Epithelial cell of proximal tubule (primary cell): ENCODE results near the gene LIMCH1. TPM values are rescaled to one million over a fixed set of nuclear protein-coding genes. Genes with fewer than 3 reads are reported as not detected.
A peak's percentile ranks its signal among the peaks of the same experiment; 100 is the strongest.
"Not testable (repeated sequence)": the region's sequence is repeated elsewhere in the genome, so short reads cannot be mapped to it uniquely, and the experiment has no call there.

Experiments
- DNase-seq: peaks from one replicate; pipeline ENCODE4 v3.0.0-alpha.2; 2011; ENCODE audit warnings: low read depth
- H3K4me3 ChIP-seq: 2 replicates; pipeline ENCODE4 v1.5.1; 2011; ENCODE audit warnings: low read depth, mild to moderate bottlenecking, low read length
- total RNA-seq: library from RNA; depleted of rRNA; stranded (reverse); fragments of >200 nt; gene quantifications from 2 replicates; pipeline ENCODE4 v1.2.3, GENCODE V29; 2015
- TF ChIP-seq, protein P1 (sequence below): conservative IDR thresholded peaks from 2 replicates; pipeline ENCODE4 v1.5.1; 2012; ENCODE audit warnings: low read depth, mild to moderate bottlenecking, low read length

The LIMCH1 gene
- total RNA-seq, 1 donor from 2014 or later = 15.5 TPM

DNA sequence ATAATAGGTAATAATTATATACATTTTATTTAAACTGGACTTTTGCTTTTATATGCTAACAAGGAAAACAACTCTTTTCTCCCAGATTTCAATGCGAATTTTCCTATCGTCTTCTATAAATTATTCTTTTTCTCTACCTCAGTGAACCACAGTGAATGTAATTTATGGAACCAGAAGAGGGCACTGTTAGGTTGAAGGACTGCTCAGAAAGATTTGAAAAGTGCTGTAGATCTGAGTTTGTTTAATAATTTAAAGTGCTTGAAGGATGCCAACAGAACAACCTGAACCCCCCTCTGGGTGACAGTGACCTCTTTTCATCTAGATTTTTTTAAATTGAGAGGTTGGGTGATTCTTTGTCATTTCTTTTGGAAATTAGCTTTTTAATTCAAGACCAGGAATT lies 155.7 kb downstream of the LIMCH1 start:
- no peak for DNase-seq
- H3K4me3 ChIP-seq = no peak overlapping the region
- TF ChIP-seq, protein P1, sequence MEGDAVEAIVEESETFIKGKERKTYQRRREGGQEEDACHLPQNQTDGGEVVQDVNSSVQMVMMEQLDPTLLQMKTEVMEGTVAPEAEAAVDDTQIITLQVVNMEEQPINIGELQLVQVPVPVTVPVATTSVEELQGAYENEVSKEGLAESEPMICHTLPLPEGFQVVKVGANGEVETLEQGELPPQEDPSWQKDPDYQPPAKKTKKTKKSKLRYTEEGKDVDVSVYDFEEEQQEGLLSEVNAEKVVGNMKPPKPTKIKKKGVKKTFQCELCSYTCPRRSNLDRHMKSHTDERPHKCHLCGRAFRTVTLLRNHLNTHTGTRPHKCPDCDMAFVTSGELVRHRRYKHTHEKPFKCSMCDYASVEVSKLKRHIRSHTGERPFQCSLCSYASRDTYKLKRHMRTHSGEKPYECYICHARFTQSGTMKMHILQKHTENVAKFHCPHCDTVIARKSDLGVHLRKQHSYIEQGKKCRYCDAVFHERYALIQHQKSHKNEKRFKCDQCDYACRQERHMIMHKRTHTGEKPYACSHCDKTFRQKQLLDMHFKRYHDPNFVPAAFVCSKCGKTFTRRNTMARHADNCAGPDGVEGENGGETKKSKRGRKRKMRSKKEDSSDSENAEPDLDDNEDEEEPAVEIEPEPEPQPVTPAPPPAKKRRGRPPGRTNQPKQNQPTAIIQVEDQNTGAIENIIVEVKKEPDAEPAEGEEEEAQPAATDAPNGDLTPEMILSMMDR = peak; percentile 66

DNA sequence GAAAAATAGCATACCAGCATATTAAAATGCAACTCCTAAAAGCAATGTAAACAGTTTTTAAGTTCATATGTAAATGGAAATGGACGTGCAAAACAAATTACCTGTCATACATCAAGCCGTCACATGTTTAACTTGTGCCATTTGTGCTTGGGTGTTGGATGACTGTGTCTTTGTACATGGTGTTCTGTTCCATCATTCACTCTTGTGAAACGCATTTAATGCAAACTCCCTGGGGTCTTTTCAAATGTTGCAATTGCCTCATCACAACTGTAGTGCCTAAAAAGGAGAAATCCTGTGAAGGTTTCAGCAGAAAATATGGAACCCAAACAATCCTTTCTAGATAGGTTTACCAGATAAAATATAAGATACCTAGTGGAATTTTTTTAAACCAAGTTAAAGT lies 158.2 kb downstream of the LIMCH1 start:
- TF ChIP-seq, protein P1 = no peak
- no peak overlapping the region for H3K4me3 ChIP-seq
- DNase-seq = no peak

DNA sequence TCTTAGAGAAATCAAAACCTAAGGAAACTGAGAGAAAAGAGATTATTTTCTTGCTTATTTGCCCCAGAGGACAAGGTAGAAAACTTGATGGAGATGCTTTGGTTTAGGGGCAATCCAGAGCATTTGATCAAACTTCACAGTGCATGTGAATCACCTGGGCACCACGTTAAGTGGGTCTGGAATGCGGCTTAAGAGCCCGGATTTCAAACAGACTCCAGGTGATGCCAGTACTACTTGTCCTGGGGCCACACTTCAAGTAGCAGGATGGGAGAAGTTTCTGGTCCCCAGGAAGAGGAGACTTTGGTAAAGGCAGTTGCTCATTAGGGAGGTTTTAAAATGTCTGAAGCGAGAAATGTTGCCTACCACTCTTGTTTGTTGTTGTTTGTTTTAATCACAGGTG lies 158.8 kb downstream of the LIMCH1 start:
- H3K4me3 ChIP-seq = no peak overlapping the region
- TF ChIP-seq, protein P1 = no peak
- no peak for DNase-seq

DNA sequence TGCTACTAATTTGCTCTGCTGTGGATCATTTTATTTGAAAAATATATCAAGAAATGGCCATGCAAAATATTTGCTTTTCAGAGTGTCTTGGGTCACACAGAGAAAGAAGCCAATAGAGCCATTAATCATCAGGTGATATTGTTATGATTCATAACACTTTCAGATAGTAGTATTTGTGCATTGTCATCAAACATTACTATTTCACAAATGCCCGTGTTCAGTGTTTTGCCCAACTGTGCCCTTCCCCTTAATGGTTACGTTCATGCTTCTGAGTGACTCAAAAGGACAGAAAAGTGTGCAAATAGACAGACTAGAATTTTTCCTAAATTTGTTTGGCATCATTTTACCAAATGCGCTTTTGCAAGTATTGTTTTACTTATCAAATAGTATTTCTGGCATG lies 164.0 kb downstream of the LIMCH1 start:
- no peak for DNase-seq
- H3K4me3 ChIP-seq = no peak overlapping the region
- TF ChIP-seq, protein P1 = no peak

DNA sequence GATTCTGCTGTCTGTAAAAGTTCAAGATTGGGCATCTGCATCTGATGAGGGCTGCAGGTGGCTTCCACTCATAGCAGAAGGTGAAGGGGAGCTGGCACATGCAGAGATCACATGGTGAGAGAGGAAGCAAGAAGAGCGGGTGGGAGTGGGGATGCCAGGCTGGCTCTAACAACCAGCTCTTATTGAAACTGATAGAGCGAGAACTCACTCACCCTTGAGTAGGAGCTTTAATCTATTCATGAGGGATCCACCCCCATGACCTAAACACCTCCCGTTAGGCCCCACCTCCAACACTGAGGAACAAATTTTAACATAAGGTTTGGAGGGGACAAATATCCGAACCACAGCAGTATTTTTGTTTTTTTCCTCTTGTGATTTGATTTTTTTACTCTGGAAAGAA lies 164.8 kb downstream of the LIMCH1 start:
- TF ChIP-seq, protein P1 = no peak
- no peak for DNase-seq
- H3K4me3 ChIP-seq = no peak overlapping the region

DNA sequence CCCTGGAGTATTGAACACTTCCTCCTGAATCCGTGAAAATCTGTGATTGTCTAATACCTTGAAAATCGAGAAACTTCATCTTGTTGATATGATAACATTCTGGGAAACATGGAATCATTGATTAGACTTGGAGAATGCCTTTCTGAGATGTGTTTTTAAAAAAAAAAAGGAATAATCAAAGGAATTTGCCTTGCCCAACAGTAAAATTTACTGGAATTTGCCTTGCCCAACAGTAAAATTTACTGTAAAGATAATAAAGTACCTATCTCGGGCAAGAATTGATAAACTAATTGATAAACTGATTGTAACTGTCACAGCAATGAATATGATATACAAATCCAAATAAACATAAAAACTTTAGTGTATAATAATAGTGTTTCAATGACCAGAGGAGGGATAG lies 165.8 kb downstream of the LIMCH1 start:
- TF ChIP-seq, protein P1 = no peak
- H3K4me3 ChIP-seq = no peak overlapping the region
- DNase-seq = no peak

DNA sequence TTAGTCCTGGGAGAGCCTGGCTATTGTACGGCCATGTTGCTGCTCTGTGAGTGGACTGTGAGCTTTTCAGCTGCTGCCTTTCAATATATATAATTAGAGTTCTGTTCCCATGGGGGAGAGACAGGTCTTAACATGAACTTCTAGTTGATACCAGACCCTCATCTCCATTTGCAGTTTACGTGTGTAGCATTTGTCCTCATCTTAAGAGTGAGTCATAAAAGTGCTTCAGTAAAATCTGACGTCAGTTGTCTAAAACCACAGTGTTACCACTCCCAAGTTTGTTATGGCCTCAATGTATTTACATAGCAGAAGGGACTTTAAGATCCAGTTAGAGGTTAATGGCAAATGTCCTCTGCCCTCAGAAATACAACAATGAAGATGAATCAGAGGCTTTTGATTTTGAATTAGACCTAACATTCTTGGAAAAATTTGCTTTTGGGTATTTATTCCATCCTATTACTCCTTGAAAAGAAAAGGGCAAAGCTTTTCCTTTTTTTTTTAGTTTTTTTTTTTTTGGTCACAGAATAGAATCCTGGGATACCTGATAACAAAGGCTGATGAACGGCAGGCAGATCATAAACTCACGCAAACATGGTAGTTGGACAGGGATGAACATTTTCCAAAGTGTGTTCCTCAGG lies 172.0 kb downstream of the LIMCH1 start:
- TF ChIP-seq, protein P1 = no peak
- DNase-seq = no peak
- H3K4me3 ChIP-seq = no peak overlapping the region

DNA sequence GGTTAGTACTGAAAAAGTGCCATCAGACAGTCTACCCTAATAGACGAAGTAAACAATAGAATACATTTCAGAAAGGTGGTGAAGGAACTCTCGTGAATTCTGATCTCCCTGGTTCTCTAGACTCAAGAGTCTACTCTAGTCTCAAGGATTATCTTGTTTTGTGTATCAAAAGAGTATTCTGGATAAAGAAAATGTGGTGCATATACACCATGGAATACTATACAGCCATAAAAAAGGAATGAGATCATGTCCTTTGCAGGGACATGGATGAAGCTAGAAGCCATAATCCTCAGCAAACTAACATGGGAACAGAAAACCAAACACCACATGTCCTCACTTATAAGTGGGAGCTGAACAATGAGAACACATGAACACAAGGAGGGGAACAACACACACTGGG lies 173.7 kb downstream of the LIMCH1 start:
- not testable (repeated sequence) for H3K4me3 ChIP-seq, DNase-seq
